Right atrium auricular region (tissue), 2 donors: ENCODE data around the gene UBN1. TPM values are rescaled to one million over a fixed set of nuclear protein-coding genes. Genes with fewer than 3 reads are reported as not detected.

Experiments
- DNase-seq: peaks from one replicate; pipeline ENCODE4 v3.0.0-alpha.2; 2019; ENCODE audit warnings: low spot score
- H3K27ac ChIP-seq, 2 donors: fragments of 200-600 bp; sonication (generic); 1 replicate in 1 of 2; 2 replicates in 1 of 2; pipeline ENCODE4 v1.5.1; 2016 to 2019
- H3K27me3 ChIP-seq, 2 donors: fragments of 200-600 bp; sonication (generic); one replicate each; pipeline versions ENCODE4 v1.5.1 to v1.6.0; 2017 to 2019
- H3K36me3 ChIP-seq: fragments of 200-600 bp; sonication (generic); one replicate; pipeline ENCODE4 v1.5.1; 2016
- H3K4me1 ChIP-seq, 2 donors: fragments of 200-600 bp; sonication (generic); one replicate each; pipeline versions ENCODE4 v1.5.1 to v1.6.0; 2017 to 2019
- H3K4me3 ChIP-seq, 2 donors: fragments of 200-600 bp; sonication (generic); 1 replicate in 1 of 2; 2 replicates in 1 of 2; pipeline ENCODE4 v1.5.1; 2017 to 2019; ENCODE audit warnings: mild to moderate bottlenecking in 1 of 2, moderate library complexity in 1 of 2
- H3K9me3 ChIP-seq, 2 donors: fragments of 200-600 bp; sonication (generic); one replicate each; pipeline ENCODE4 v1.5.1; 2019
- total RNA-seq, 2 donors: library from RNA; depleted of rRNA; stranded (reverse); fragments of >200 nt; gene quantifications; one replicate each; pipeline ENCODE4 v1.1.0, GENCODE V29; 2016
- TF ChIP-seq, protein P1 (sequence below), 2 donors: fragments of 200-600 bp; sonication (generic); IDR thresholded peaks; one replicate each; pipeline ENCODE4 v1.5.1; 2019; ENCODE audit warnings: antibody characterized with exemption in 2 of 2

The UBN1 gene
- total RNA-seq, 2 donors from 2014 or later, result 26.1 to 29.7 TPM

DNA sequence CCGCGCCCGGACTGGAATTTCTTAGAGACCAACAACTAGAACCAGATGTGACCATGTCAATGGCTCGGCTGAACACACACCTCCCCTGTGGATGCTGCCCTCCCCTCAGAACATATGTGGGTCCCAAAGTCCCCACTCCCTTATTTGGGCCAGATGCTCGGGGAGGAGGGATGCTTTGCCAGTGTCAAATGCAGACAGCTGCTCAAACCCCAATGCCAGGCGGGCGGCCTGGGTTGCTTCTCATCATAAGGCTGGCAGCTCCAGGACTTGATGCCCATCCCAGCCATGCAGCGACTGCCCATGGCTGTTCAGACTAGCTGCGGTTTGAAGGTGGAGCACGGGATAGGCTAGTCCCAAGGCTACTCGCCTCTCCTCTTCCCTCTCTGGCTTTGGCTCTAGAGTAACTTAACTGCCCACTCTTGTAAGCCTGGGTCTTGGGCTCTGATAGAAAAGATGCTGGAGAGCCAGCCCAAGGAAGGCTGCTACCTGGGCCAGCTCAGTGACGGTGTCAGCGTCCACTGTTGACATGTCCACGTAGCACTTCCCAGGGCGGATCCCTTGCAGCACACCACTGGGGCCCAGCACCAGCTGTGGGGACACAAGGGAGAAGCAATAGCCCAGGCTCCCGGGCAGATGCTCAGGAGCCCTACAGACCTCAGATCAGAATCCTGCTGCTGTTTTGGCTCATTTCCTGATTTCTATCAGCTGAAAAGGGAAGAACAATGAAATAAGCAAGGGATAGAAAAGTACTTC, 33.9 kb upstream of the UBN1 start:
- peaks cover 82% of the 10 kb centered on the region for H3K36me3 ChIP-seq
- H3K4me1 ChIP-seq, result peaks cover 0 to 17% of the 10 kb centered on the region in 2 donors
- H3K4me3 ChIP-seq, result no peak overlapping the region
- peak overlapping the region; percentile 77 to 90 for H3K27ac ChIP-seq
- TF ChIP-seq, protein P1, sequence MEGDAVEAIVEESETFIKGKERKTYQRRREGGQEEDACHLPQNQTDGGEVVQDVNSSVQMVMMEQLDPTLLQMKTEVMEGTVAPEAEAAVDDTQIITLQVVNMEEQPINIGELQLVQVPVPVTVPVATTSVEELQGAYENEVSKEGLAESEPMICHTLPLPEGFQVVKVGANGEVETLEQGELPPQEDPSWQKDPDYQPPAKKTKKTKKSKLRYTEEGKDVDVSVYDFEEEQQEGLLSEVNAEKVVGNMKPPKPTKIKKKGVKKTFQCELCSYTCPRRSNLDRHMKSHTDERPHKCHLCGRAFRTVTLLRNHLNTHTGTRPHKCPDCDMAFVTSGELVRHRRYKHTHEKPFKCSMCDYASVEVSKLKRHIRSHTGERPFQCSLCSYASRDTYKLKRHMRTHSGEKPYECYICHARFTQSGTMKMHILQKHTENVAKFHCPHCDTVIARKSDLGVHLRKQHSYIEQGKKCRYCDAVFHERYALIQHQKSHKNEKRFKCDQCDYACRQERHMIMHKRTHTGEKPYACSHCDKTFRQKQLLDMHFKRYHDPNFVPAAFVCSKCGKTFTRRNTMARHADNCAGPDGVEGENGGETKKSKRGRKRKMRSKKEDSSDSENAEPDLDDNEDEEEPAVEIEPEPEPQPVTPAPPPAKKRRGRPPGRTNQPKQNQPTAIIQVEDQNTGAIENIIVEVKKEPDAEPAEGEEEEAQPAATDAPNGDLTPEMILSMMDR (IDR thresholded peaks at IDR 0.05), result no peak
- H3K27me3 ChIP-seq, result no peaks in the 10 kb centered on the region
- no peaks in the 10 kb centered on the region for H3K9me3 ChIP-seq
- no peak for DNase-seq

DNA sequence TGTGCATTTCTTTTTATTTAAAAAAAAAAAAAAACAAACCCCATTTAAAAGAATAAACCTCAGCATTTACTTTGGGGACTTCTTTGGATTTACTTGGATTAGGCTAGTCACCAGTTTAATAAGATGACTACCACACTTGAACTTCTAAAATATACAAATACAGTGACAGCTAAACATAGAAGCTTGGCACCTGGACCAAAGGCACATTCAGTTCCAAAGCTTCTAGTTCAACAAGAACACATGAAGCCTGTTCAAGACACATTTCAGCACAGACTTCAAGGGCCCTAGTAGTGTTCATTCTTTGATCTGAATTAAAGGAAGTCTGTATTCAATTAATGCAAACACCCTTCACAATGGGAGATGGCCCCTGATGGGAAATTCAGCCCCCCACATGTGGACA, 33.2 kb upstream of the UBN1 start:
- Histone ChIP-seq H3K9me3 (no peaks in the 10 kb centered on the region), H3K36me3 (peaks cover 78% of the 10 kb centered on the region), H3K27ac (peak overlapping the region; percentile 77 to 90), H3K27me3 (no peaks in the 10 kb centered on the region), H3K4me3 (no peak overlapping the region), H3K4me1 (peaks cover 0 to 17% of the 10 kb centered on the region in 2 donors)
- no peak for DNase-seq
- TF ChIP-seq, protein P1 (IDR thresholded peaks at IDR 0.05), result no peak

DNA sequence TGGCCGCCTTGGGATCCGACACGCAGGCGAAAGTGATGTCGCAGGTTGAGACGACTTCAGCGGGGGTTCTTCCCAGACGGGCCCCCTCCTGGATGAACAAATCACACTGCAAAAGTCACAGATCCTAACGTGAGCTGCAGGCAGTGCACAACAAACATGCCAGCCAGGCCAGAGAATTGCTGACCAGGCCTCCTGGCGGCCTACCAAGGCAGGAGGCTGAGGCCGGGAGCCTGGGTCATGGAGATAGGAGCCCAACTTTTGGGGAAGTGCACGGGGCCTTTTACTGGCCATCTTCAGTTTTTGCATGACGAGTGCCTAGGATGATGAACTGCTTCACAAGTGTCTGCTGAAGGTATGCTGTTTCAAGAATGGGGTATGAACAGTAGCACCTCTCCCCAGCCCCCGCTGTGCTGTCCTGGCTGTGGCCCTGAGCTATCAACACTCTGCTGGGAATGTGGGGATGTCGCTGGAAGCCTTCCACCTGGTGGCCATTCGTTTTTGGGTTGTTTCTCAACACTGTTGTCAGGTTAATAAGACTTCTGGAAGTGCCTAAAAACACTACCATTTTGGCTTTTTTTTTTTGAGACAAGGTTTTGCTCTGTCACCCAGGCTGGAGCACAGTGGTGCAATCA, 32.6 kb upstream of the UBN1 start:
- no peaks in the 10 kb centered on the region for H3K9me3 ChIP-seq
- H3K27ac ChIP-seq, result peak overlapping the region; percentile 77 to 90
- H3K4me3 ChIP-seq, result no peak overlapping the region
- TF ChIP-seq, protein P1 (IDR thresholded peaks at IDR 0.05), result peak in 1 of 2 donors; percentile 9
- H3K4me1 ChIP-seq, result peaks cover 0 to 17% of the 10 kb centered on the region in 2 donors
- H3K27me3 ChIP-seq, result no peaks in the 10 kb centered on the region
- H3K36me3 ChIP-seq, result peaks cover 76% of the 10 kb centered on the region
- DNase-seq, result no peak

DNA sequence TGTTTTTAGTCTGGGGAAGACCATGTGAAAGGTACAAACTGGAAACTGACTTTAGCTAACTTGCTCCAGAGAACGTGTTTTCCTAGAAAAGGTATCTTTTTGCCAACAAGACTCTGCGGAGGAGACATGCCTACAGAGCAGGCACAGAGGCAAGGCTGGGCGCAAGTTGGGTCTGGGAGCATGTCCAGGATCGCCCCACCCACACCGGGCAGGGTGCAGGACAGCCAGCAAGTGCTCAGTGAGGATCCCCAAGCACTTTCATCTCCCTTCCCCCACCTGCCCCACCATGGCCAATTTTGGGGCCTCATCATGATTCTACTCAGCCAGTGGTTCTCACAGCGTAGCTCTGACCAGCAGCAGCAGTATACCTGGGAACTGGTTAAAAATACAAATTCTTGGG, 26.6 kb upstream of the UBN1 start:
- Histone ChIP-seq H3K9me3 (no peaks in the 10 kb centered on the region), H3K27ac (peak overlapping the region; percentile 38 to 69), H3K27me3 (no peaks in the 10 kb centered on the region), H3K4me3 (no peak overlapping the region), H3K4me1 (peaks cover 0 to 38% of the 10 kb centered on the region in 2 donors), H3K36me3 (peaks cover 74% of the 10 kb centered on the region)
- TF ChIP-seq, protein P1 (IDR thresholded peaks at IDR 0.05), result no peak
- DNase-seq, result no peak

DNA sequence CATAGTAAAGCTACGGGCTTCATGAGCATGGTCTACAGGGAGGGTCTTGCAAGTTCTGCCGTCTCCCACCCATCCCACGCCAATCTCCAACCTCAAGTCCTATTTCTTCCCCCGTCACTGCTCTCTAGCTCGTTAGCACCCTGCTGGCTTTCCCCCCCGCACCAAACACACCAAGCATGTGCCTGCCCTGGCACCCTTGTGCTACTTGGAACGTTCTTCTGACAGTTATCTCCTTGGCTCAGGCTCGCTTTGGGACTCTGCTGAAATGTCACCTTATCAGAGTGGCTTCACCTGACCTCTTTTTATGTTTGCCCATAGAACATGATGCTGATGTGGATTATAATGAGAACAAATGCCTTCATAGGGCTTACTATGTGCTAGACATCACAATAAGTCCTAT, 22.1 kb upstream of the UBN1 start:
- Histone ChIP-seq H3K27ac (peak overlapping the region; percentile 78 to 87), H3K4me3 (no peak overlapping the region), H3K27me3 (no peaks in the 10 kb centered on the region), H3K4me1 (peaks cover 0 to 77% of the 10 kb centered on the region in 2 donors), H3K36me3 (peaks cover 75% of the 10 kb centered on the region), H3K9me3 (no peaks in the 10 kb centered on the region)
- DNase-seq, result no peak
- TF ChIP-seq, protein P1 (IDR thresholded peaks at IDR 0.05), result no peak
